ENCODE data around the gene MRPL3.

The MRPL3 gene

DNA sequence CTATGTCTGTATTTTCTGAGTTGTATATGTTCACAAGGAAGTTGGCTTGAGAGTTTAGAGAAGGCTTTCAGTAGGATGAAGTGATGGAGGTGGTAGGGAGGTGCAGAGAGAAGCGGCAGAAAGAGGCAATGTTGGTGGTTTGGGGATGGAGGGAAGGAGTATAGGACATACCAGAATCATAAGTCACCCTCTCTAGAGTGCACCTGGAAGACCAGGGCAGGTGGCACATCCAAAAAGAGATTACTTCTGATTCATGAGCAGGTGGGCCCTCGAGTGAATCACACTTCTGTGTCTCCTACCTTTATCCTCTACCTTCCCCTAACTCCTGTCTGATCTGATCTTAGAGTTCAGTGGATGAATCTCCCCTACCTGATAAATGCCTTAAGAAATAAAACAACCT is 41.8 kb upstream of the MRPL3 start:
- DNase-seq (ENCODE audit: low read depth) = no peak
- H3K4me3 ChIP-seq (ENCODE audit: control insufficient read depth, low read depth, low read length) = no peak overlapping the region
- TF ChIP-seq, protein P1, sequence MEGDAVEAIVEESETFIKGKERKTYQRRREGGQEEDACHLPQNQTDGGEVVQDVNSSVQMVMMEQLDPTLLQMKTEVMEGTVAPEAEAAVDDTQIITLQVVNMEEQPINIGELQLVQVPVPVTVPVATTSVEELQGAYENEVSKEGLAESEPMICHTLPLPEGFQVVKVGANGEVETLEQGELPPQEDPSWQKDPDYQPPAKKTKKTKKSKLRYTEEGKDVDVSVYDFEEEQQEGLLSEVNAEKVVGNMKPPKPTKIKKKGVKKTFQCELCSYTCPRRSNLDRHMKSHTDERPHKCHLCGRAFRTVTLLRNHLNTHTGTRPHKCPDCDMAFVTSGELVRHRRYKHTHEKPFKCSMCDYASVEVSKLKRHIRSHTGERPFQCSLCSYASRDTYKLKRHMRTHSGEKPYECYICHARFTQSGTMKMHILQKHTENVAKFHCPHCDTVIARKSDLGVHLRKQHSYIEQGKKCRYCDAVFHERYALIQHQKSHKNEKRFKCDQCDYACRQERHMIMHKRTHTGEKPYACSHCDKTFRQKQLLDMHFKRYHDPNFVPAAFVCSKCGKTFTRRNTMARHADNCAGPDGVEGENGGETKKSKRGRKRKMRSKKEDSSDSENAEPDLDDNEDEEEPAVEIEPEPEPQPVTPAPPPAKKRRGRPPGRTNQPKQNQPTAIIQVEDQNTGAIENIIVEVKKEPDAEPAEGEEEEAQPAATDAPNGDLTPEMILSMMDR (IDR thresholded peaks at IDR 0.05; ENCODE audit: control insufficient read depth, insufficient read depth, low read depth, low read length, missing control alignments) = no peak

DNA sequence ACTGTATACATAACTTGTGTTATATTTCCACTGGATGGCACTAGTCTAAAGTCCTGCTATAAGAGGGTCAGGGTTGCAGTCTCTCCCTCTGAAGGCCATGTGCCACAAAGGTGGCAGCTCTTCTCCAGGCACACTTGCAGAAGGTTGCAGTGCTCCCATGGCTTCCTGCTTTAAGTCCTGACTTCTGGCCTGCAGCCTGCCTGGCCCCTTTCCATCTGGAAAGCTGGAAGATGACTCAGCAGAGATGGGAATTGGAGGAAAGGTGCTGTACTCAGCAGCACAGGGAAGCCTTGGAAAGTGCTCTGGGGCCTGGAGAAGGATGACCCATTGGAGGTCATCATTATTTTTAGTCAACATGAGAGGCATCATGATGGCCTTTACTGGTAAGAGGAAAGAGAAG is 40.9 kb upstream of the MRPL3 start:
- no peak overlapping the region for H3K4me3 ChIP-seq (ENCODE audit: control insufficient read depth, low read depth, low read length)
- TF ChIP-seq, protein P1 (IDR thresholded peaks at IDR 0.05; ENCODE audit: control insufficient read depth, insufficient read depth, low read depth, low read length, missing control alignments) = peak; percentile 3
- DNase-seq (ENCODE audit: low read depth) = peak; percentile 64

DNA sequence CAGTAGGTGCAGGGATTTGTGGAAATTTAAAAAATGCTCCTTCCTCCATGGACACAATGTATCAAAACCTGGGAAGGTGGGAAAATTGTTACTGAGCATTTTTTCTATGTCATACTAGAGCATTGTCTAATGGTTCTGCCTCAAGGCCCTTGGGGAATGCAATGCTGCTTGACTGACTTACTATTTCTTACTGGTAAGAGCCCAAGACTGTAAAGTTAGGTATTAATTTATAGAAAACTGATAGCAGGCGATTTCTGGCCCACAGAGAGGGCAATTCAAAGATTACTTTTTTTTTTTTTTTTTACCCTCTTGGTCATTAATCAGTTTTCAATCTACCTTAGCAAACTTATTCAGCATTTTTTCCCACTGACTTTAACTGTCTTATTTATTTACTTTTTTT is 38.5 kb upstream of the MRPL3 start:
- no peak for DNase-seq (ENCODE audit: low read depth)
- H3K4me3 ChIP-seq (ENCODE audit: control insufficient read depth, low read depth, low read length) = no peak overlapping the region
- TF ChIP-seq, protein P1 (IDR thresholded peaks at IDR 0.05; ENCODE audit: control insufficient read depth, insufficient read depth, low read depth, low read length, missing control alignments) = no peak

DNA sequence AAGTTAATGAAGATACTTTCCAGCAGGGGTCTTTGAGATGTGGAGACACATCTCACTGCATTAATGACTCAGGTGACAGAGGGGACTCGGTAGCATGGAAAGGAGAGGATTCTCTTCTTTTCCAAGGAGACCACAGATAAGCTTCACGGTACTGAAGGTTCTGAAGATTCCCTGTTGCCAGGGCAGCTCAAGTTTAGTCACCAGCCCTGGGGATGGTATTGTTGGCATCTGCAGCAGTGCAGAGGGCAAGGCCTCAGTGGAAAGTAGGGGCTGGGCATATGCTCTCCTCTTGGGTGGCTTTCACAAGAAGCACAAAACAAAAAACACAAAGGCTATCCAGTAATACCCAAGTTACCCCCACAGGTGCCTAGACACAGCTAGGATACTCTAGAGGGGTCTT is 38.0 kb upstream of the MRPL3 start:
- H3K4me3 ChIP-seq (ENCODE audit: control insufficient read depth, low read depth, low read length) = no peak overlapping the region
- TF ChIP-seq, protein P1 (IDR thresholded peaks at IDR 0.05; ENCODE audit: control insufficient read depth, insufficient read depth, low read depth, low read length, missing control alignments) = no peak
- no peak for DNase-seq (ENCODE audit: low read depth)

DNA sequence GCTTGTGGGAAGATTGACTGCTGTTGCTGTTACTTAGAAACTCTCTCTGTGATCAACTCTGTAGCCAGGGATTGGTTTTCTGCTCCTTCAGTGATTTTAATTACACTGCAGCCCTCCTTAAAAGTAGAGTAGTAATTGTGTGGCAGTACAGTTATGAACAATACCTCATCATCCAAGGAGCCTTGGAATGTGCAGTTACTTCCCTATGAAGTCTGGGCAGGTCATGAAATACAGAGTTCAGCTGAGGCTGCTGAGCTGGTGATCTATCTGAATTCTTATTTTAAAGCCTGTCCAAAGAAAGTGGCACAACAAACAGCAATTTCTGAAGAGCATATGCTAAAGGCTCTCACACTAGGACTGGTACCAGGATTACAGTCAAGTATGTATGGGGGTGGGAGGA is 37.4 kb upstream of the MRPL3 start:
- no peak overlapping the region for H3K4me3 ChIP-seq (ENCODE audit: control insufficient read depth, low read depth, low read length)
- DNase-seq (ENCODE audit: low read depth) = no peak
- TF ChIP-seq, protein P1 (IDR thresholded peaks at IDR 0.05; ENCODE audit: control insufficient read depth, insufficient read depth, low read depth, low read length, missing control alignments) = no peak

DNA sequence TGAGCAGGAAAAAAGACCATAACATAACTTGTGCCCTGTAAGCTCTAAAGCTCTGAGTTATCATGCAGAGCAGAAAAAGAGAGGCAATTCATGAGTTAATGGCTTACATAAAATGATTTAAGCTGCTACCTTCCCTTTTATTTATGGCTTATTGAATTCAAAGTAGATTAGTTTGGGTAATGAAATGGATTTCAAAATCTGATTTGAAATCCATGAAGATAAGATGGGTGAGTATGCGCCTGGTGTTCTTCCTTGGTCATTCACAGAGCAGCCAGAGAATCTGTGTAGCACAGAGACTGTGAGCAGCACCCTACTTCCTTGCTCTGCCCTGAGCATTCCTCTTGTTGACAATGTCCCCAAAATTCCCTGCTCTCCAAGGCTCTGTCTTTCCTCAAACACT is 36.2 kb upstream of the MRPL3 start:
- H3K4me3 ChIP-seq (ENCODE audit: control insufficient read depth, low read depth, low read length) = no peak overlapping the region
- TF ChIP-seq, protein P1 (IDR thresholded peaks at IDR 0.05; ENCODE audit: control insufficient read depth, insufficient read depth, low read depth, low read length, missing control alignments) = no peak
- DNase-seq (ENCODE audit: low read depth) = no peak

DNA sequence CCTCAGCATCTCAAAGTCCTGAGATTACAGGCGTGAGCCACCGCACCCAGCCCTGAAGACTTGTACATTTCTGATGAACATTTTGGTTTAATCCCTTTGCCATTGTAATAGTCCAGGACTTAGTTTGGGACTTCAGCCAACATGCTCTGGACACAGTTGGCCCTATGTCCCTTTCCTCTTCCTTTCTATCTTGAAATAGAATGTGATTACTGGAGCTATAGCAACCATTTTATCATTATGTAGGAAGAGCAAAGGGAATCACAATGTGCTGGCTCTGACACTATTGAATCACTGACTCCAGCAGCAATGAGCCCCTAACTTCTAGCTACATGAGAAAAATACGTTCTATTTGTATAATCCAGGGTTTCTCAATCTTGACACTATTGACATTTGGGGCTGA is 34.8 kb upstream of the MRPL3 start:
- DNase-seq (ENCODE audit: low read depth) = no peak
- TF ChIP-seq, protein P1 (IDR thresholded peaks at IDR 0.05; ENCODE audit: control insufficient read depth, insufficient read depth, low read depth, low read length, missing control alignments) = no peak
- H3K4me3 ChIP-seq (ENCODE audit: control insufficient read depth, low read depth, low read length) = no peak overlapping the region

Measured in AG09309 (cell line).